Progenitor cell of endocrine pancreas (in vitro differentiated cells): ENCODE results near the gene HLF. TPM values are rescaled to one million over a fixed set of nuclear protein-coding genes. Genes with fewer than 3 reads are reported as not detected.

Source experiments
- DNase-seq: peaks from one replicate; pipeline ENCODE4 v3.0.0; 2021; ENCODE audit warnings: low spot score; ENCODE audit not compliant: unreplicated experiment
- H3K27ac Mint-ChIP-seq: 2 replicates; pipeline ENCODE4 v1.8.0; 2021; ENCODE audit warnings: mild to moderate bottlenecking, moderate library complexity, mixed read lengths
- H3K27me3 Mint-ChIP-seq: 2 replicates; pipeline ENCODE4 v1.8.0; 2021; ENCODE audit warnings: mixed read lengths
- H3K36me3 Mint-ChIP-seq: 2 replicates; pipeline ENCODE4 v1.8.0; 2022; ENCODE audit warnings: mixed read lengths; ENCODE audit not compliant: insufficient read depth
- H3K4me1 Mint-ChIP-seq: 2 replicates; pipeline ENCODE4 v1.8.0; 2021; ENCODE audit warnings: low read depth, mixed read lengths
- H3K4me3 Mint-ChIP-seq: 2 replicates; pipeline ENCODE4 v1.8.0; 2021; ENCODE audit warnings: low read depth, mild to moderate bottlenecking, moderate library complexity, mixed read lengths
- H3K9me3 Mint-ChIP-seq: 2 replicates; pipeline ENCODE4 v1.8.0; 2021; ENCODE audit warnings: low read depth, mixed read lengths
- total RNA-seq: library from RNA; stranded (reverse); gene quantifications from 2 replicates; pipeline ENCODE4 v1.2.1, GENCODE V29; 2021
- TF ChIP-seq, protein P1 (sequence below): fragments of 200-600 bp; sonication (generic); IDR thresholded peaks from one replicate; pipeline ENCODE4 v1.5.0; 2021; ENCODE audit warnings: antibody characterized with exemption, mild to moderate bottlenecking; ENCODE audit not compliant: unreplicated experiment

HLF gene
- total RNA-seq, 1 donor from 2014 or later: 0.41 TPM

DNA sequence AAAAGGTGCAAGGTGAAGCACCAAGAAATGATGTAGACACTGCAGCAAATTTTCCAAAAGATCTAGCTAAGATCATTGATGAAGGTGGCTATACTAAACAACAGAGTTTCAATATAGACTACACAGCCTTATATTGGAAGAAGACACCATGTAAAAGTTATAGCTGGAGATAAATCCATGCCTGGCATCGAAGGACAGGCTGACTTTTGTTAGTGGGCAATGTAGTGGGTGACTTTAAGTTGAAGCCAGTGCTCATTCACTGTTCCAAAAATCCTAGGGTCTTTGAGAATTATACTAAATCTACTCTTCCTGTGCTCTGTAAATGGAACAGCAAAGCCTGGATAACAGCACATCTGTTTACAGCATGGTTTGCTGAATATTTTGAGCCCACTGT, 26.4 kb downstream of the HLF start:
- TF ChIP-seq, protein P1, sequence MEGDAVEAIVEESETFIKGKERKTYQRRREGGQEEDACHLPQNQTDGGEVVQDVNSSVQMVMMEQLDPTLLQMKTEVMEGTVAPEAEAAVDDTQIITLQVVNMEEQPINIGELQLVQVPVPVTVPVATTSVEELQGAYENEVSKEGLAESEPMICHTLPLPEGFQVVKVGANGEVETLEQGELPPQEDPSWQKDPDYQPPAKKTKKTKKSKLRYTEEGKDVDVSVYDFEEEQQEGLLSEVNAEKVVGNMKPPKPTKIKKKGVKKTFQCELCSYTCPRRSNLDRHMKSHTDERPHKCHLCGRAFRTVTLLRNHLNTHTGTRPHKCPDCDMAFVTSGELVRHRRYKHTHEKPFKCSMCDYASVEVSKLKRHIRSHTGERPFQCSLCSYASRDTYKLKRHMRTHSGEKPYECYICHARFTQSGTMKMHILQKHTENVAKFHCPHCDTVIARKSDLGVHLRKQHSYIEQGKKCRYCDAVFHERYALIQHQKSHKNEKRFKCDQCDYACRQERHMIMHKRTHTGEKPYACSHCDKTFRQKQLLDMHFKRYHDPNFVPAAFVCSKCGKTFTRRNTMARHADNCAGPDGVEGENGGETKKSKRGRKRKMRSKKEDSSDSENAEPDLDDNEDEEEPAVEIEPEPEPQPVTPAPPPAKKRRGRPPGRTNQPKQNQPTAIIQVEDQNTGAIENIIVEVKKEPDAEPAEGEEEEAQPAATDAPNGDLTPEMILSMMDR: no peak
- Mint-ChIP-seq H3K4me1 (peaks cover 3% of the 10 kb centered on the region), H3K36me3 (no peaks in the 10 kb centered on the region), H3K4me3 (no peak overlapping the region), H3K27ac (no peak overlapping the region), H3K27me3 (peaks cover 3% of the 10 kb centered on the region), H3K9me3 (peaks cover 8% of the 10 kb centered on the region)
- no peak for DNase-seq

DNA sequence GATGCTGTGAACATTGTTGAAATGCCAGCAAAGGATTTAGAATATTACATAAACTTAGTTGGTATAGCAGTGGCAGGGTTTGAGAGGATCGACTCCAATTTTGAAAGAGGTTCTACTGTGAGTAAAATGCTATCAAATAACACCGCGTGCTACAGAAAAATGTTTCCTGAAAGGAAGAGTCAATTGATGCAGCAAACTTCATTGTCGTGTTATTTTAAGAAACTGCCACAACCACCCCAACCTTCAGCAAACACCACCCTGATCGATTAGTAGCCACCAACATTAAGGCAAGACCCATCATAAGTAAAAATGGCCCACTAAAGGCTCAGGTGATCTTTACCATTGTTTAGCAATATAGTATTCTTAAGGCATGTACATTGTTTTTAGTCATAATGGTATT, 27.3 kb downstream of the HLF start:
- Mint-ChIP-seq H3K36me3 (no peaks in the 10 kb centered on the region), H3K4me3 (no peak overlapping the region), H3K9me3 (peaks cover 8% of the 10 kb centered on the region), H3K27ac (no peak overlapping the region), H3K27me3 (peaks cover 3% of the 10 kb centered on the region), H3K4me1 (peaks cover 2% of the 10 kb centered on the region)
- TF ChIP-seq, protein P1: no peak
- DNase-seq: no peak

GRCh38 chr17:55294042-55294751, 29.4 kb downstream of the HLF start:
- TF ChIP-seq, protein P1: no peak
- H3K36me3 Mint-ChIP-seq: no peaks in the 10 kb centered on the region
- peaks cover 6% of the 10 kb centered on the region for H3K4me1 Mint-ChIP-seq
- no peak for DNase-seq
- H3K4me3 Mint-ChIP-seq: no peak overlapping the region
- no peak overlapping the region for H3K27ac Mint-ChIP-seq
- peaks cover 8% of the 10 kb centered on the region for H3K9me3 Mint-ChIP-seq
- peaks cover 6% of the 10 kb centered on the region for H3K27me3 Mint-ChIP-seq

DNA sequence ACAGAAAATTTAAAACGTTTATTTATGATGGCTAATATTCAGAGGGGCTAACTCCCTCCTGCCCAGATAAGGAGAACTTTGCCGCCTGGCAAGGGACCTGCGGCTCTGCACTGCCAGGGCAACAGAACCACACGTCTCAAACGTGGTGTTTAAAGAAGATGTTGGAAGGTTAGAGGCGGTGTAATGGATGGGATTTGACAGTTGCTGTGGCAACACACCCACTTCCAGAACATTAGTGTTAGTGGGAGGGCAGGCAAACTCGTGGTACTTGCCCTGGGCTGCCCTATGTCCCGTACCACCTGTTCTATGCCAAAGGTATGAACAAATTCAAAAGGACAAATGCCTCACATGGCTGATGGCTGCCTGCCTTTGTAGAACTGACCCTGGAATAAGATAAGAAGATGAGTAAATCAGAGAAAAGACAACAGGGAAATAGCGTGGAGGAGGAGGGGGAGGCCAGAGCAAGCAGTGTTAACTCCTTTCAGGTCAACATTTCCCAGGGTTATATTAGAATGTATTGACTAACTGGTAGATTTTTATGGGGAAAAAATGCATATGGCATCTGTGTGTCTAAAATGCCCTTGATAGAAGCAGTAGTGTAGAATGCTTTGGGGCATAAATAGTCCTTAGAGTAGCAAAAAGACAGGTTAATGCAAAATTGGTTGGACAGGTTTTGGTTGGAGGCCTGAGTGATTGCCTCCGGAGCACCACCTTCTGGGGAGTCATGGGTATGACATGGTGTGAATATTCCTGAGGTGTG, 30.8 kb downstream of the HLF start:
- H3K27ac Mint-ChIP-seq: no peak overlapping the region
- no peaks in the 10 kb centered on the region for H3K36me3 Mint-ChIP-seq
- H3K4me3 Mint-ChIP-seq: no peak overlapping the region

DNA sequence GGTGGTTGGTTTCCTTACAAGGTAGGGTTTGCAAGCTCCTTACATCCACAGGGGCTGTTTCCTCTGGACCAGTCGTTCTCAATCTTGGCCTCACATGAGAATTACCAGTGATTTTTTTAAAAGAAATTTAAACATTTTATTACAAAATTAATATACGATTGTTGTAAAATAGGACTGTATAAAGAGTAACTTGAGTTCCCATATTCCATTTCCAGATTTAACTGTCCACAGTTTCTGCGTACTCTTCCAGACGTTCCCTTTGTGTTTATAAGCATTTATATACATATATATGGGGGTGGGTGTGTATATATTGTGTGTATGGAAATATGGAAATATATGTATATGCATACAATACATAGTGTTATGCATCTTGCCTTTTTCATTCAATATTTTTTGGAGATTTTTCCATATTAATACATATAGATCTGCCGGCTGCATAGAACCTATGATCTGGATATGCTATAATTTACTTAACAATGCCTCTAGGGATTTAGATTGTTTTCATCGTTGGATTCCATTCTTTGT, 31.5 kb downstream of the HLF start:
- Mint-ChIP-seq H3K9me3 (peaks cover 5% of the 10 kb centered on the region), H3K4me1 (peaks cover 8% of the 10 kb centered on the region), H3K4me3 (no peak overlapping the region), H3K36me3 (no peaks in the 10 kb centered on the region), H3K27ac (no peak overlapping the region), H3K27me3 (peaks cover 3% of the 10 kb centered on the region)
- no peak for DNase-seq
- TF ChIP-seq, protein P1: no peak

More for the DNA sequence above, 30.8 kb downstream of the HLF start:
- TF ChIP-seq, protein P1: peak; percentile 79
- Mint-ChIP-seq H3K4me1 (peaks cover 8% of the 10 kb centered on the region), H3K9me3 (peaks cover 5% of the 10 kb centered on the region), H3K27me3 (peaks cover 3% of the 10 kb centered on the region)
- DNase-seq: peak; percentile 52
